ENCODE measurements around the gene FUCA1. TPM values are rescaled to one million over a fixed set of nuclear protein-coding genes. Genes with fewer than 3 reads are reported as not detected.

The FUCA1 gene
- total and polyA plus RNA-seq, 2 donors (not counting 3 experiments of a cell fraction or from before 2014, with no cell fraction given) = 4.9 to 5.6 TPM

- intact Hi-C loops (cut with micrococcal nuclease) = no loop called here
- POLR2A ChIA-PET = no interaction called here
Measured at GRCh38 chr1:23915466-23915865, 47.4 kb upstream of the FUCA1 start.

More at GRCh38 chr1:23915466-23915865, 47.4 kb upstream of the FUCA1 start:
- FAIRE-seq (no peak), DNase-seq (ENCODE audit: low read depth, low spot score) (no peak)
- no peaks in the 10 kb centered on the region for H3K4me1 ChIP-seq (ENCODE audit: control insufficient read depth, extremely low read depth, insufficient read depth, low read length)
- H4K20me1 ChIP-seq (replicated peaks; ENCODE audit: control insufficient read depth, extremely low read depth, insufficient read depth, low read length) = no peaks in the 10 kb centered on the region
- no peak for TF ChIP-seq POLR2AphosphoS5 (IDR thresholded peaks at IDR 0.05; ENCODE audit: insufficient read depth, low read depth, low read length)
- no peak for TF ChIP-seq MAX (IDR thresholded peaks at IDR 0.05; ENCODE audit: insufficient read depth, insufficient read length)
- TF ChIP-seq JUN (IDR thresholded peaks at IDR 0.05; ENCODE audit: borderline replicate concordance, insufficient read depth, insufficient read length, low read depth) = no peak
- no peak for TF ChIP-seq POLR2A (IDR thresholded peaks at IDR 0.05; ENCODE audit: low read depth, low read length)
- TF ChIP-seq MYC (IDR thresholded peaks at IDR 0.05; ENCODE audit: low read depth, low read length) = no peak
- TF ChIP-seq FOS (IDR thresholded peaks at IDR 0.05; ENCODE audit: borderline replicate concordance, insufficient read depth, low read length) = no peak
- no peak for TF ChIP-seq GATA2 (IDR thresholded peaks at IDR 0.05; ENCODE audit: insufficient read depth, insufficient read length, low read depth, low read length)
- TF ChIP-seq EZH2 (IDR thresholded peaks at IDR 0.05; ENCODE audit: borderline replicate concordance, low read depth, low read length, severe bottlenecking) = no peak
- TF ChIP-seq CTCF (IDR thresholded peaks at IDR 0.05; ENCODE audit: extremely low read depth in 1 of 2, insufficient read depth in 1 of 2, low read depth in 1 of 2, low read length in 2 of 2) = no peak
- no peaks in the 10 kb centered on the region for H3K9me3 ChIP-seq (replicated peaks; ENCODE audit: control insufficient read depth, insufficient read depth, low read length)
- H3K27me3 ChIP-seq (ENCODE audit: control insufficient read depth in 2 of 2, insufficient read depth in 2 of 2, low read length in 2 of 2) = no peaks in the 10 kb centered on the region
- no peak overlapping the region for H3K9ac ChIP-seq (replicated peaks; ENCODE audit: extremely low read depth, insufficient read depth, low read length)
- dilution Hi-C loops (cut with MboI; ENCODE audit: extremely low pct_ligation_motif_present, low sequenced_read_pairs) = no loop called here
- H3K27ac ChIP-seq (ENCODE audit: insufficient read depth, low read depth, low read length) = no peak overlapping the region
- no peaks in the 10 kb centered on the region for H3K79me2 ChIP-seq (ENCODE audit: control insufficient read depth, insufficient read depth, low read length)
- no peak overlapping the region for H2AFZ ChIP-seq (ENCODE audit: low read depth, low read length)
- H3K4me3 ChIP-seq (replicated peaks in 1 of 3; ENCODE audit: insufficient read depth in 1 of 3, low read depth in 1 of 3, low read length in 3 of 3) = no peak overlapping the region
- no peaks in the 10 kb centered on the region for H3K9me1 ChIP-seq (replicated peaks; ENCODE audit: control insufficient read depth, extremely low read depth, insufficient read depth, low read length)
- BruUV-seq (replicated peaks) = no TSS peak
- no peak overlapping the region for H3K4me2 ChIP-seq (ENCODE audit: insufficient read depth, low read length)
- no peaks in the 10 kb centered on the region for H3K36me3 ChIP-seq (ENCODE audit: control insufficient read depth in 2 of 2, extremely low read depth in 1 of 2, insufficient read depth in 2 of 2, low read length in 2 of 2)
- CTCF ChIA-PET = interaction anchor here (1.1 to 3.2 kb wide), 3 partner anchors 113 to 193 kb away, joined by 3 to 68 read pairs (median 6); no protein-coding TSS in a partner anchor
